ENCODE results near the gene TPK1.

TPK1 gene

DNA sequence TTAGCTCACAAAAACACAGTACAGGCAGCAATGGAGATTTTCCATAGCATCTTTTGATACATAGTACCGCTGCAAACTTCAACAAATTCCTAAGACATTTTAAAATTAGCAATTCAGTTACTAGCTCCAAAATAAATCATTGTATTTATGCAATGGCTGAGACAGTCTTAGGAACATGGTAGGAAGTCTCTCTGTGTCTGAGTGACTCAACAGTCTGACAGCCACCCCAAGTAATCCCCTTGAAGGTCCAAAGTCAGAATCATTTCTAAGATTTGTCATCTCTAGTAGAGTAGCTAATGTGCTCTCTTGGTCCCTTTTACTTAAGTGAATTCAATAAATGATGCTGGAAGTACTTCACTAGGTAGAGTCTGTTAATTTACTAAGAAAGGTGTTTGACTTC is 338.6 kb downstream of the TPK1 start:
- TF ChIP-seq CTCF (IDR thresholded peaks at IDR 0.05; ENCODE audit: borderline replicate concordance, insufficient read depth, low read depth, low read length): no peak
- H3K4me3 ChIP-seq (ENCODE audit: low read depth, low read length): no peak overlapping the region

- no peak for TF ChIP-seq CTCF (IDR thresholded peaks at IDR 0.05; ENCODE audit: borderline replicate concordance, insufficient read depth, low read depth, low read length)
- no peak overlapping the region for H3K4me3 ChIP-seq (ENCODE audit: low read depth, low read length)
These were observed 341.5 kb downstream of the TPK1 start for GRCh38 chr7:144494355-144494754.

DNA sequence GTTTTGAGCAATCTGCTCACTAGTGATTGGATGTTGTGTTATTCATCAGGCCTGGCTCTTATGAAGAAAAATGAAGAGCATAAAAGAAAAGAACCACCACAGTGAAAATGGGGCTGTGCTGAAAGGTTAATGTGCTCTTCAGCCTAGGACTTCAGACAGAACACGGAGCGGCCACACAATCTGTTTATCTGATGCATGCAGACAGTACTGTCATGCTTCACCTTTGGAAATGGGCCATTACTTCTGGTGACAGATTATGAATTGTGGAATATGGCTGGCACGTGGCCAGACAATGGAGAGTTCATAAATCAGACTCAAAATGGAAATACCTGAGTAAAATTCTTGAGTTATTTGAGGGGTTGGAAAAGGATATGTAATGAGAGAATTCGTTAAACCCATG is 346.3 kb downstream of the TPK1 start:
- no peak overlapping the region for H3K4me3 ChIP-seq (ENCODE audit: low read depth, low read length)
- TF ChIP-seq CTCF (IDR thresholded peaks at IDR 0.05; ENCODE audit: borderline replicate concordance, insufficient read depth, low read depth, low read length): no peak

DNA sequence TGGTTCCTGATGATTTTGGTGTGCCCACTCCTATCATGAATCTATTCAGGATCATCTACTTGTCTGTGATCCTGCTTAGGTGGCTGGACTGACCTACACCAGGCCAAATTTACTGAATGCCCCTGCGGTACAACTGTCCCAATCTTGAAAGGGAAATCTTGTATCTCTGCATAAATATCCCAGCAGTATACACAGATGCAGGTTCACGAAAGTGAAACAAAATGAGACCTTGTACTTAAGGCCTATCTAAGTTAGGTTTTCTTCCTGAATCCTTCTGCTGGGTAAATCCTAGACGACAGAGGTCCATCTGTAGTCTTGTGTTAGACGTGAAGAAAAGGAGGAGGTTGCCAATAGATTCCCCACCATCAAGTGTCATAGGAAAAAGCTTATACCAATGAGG is 346.9 kb downstream of the TPK1 start:
- no peak for TF ChIP-seq CTCF (IDR thresholded peaks at IDR 0.05; ENCODE audit: borderline replicate concordance, insufficient read depth, low read depth, low read length)
- H3K4me3 ChIP-seq (ENCODE audit: low read depth, low read length): no peak overlapping the region

- TF ChIP-seq CTCF (IDR thresholded peaks at IDR 0.05; ENCODE audit: borderline replicate concordance, insufficient read depth, low read depth, low read length): no peak
- no peak overlapping the region for H3K4me3 ChIP-seq (ENCODE audit: low read depth, low read length)
These were observed 348.0 kb downstream of the TPK1 start for GRCh38 chr7:144487901-144488300.

GRCh38 chr7:144484445-144484844 is 351.4 kb downstream of the TPK1 start:
- no peak for TF ChIP-seq CTCF (IDR thresholded peaks at IDR 0.05; ENCODE audit: borderline replicate concordance, insufficient read depth, low read depth, low read length)
- no peak overlapping the region for H3K4me3 ChIP-seq (ENCODE audit: low read depth, low read length)

- no peak for TF ChIP-seq CTCF (IDR thresholded peaks at IDR 0.05; ENCODE audit: borderline replicate concordance, insufficient read depth, low read depth, low read length)
- H3K4me3 ChIP-seq (ENCODE audit: low read depth, low read length): no peak overlapping the region
These were observed 352.7 kb downstream of the TPK1 start for GRCh38 chr7:144483189-144483588.

All from GM12875 (cell line).